Cardiac muscle cell (in vitro differentiated cells and primary cell): Measurements from ENCODE around the gene CUX1. TPM values are rescaled to one million over a fixed set of nuclear protein-coding genes. Genes with fewer than 3 reads are reported as not detected.
A peak's percentile ranks its signal among the peaks of the same experiment; 100 is the strongest.

Experiments
- DNase-seq, 2 donors: peaks; one replicate each; pipeline versions ENCODE4 v3.0.0 to v3.0.0-alpha.2; 2010 to 2017; ENCODE audit warnings: low read depth in 1 of 2, low spot score in 1 of 2
- H3K27ac ChIP-seq: fragments of 200-600 bp; sonication (generic); 2 replicates; pipeline ENCODE4 v1.5.1; 2016
- H3K27me3 ChIP-seq: fragments of 200-600 bp; sonication (generic); 2 replicates; pipeline ENCODE4 v1.6.0; 2016; ENCODE audit warnings: control low read depth
- H3K36me3 ChIP-seq: fragments of 200-600 bp; sonication (generic); 2 replicates; pipeline ENCODE4 v1.5.1; 2016; ENCODE audit warnings: control low read depth
- H3K4me1 ChIP-seq: fragments of 200-600 bp; sonication (generic); 2 replicates; pipeline ENCODE4 v1.8.1; 2017; ENCODE audit warnings: low read depth, mild to moderate bottlenecking, mixed run types
- H3K4me3 ChIP-seq: fragments of 200-600 bp; sonication (generic); 2 replicates; pipeline ENCODE4 v1.5.1; 2016; ENCODE audit warnings: mild to moderate bottlenecking
- H3K9me3 ChIP-seq: fragments of 200-600 bp; sonication (generic); 2 replicates; pipeline ENCODE4 v1.5.1; 2017; ENCODE audit warnings: low read depth, mild to moderate bottlenecking, control low read depth
- polyA plus RNA-seq: library from polyadenylated mRNA; unstranded; fragments of >200 nt; fragmentation: Nextera tagmentation; extraction: Ambion mirVana; gene quantifications from 2 replicates; pipeline ENCODE4 v1.2.1, GENCODE V29; 2016
- total RNA-seq: library from RNA; depleted of rRNA; stranded (reverse); fragments of >200 nt; gene quantifications from 2 replicates; pipeline ENCODE4 v1.2.3, GENCODE V29; 2016
- TF ChIP-seq, protein P1 (sequence below): IDR thresholded peaks from 2 replicates; pipeline ENCODE4 v1.5.1; 2012; ENCODE audit warnings: low read depth, mild to moderate bottlenecking, low read length

CUX1 gene
- total and polyA plus RNA-seq, 2 experiments from 2014 or later, result 67.7 to 85.3 TPM

DNA sequence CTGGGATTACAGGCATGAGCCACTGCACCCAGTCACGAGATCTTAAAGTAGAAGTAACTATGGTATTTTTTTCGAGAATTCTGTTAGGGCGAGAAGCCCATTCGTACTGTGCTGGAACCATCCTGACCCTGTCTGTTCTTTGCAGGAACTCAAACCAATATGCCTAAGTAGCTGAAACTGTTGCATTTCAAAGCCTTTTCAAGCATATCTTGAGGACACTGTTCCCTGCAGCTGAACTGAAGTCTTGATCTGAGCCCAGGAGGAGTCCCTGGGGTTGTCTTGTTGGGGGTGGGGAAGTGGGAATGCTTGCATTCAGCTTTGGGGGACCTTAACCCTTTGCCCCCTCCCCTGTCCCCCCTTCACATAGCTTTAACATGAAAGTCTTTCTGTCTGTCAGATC, 61.5 kb downstream of the CUX1 start:
- TF ChIP-seq, protein P1, sequence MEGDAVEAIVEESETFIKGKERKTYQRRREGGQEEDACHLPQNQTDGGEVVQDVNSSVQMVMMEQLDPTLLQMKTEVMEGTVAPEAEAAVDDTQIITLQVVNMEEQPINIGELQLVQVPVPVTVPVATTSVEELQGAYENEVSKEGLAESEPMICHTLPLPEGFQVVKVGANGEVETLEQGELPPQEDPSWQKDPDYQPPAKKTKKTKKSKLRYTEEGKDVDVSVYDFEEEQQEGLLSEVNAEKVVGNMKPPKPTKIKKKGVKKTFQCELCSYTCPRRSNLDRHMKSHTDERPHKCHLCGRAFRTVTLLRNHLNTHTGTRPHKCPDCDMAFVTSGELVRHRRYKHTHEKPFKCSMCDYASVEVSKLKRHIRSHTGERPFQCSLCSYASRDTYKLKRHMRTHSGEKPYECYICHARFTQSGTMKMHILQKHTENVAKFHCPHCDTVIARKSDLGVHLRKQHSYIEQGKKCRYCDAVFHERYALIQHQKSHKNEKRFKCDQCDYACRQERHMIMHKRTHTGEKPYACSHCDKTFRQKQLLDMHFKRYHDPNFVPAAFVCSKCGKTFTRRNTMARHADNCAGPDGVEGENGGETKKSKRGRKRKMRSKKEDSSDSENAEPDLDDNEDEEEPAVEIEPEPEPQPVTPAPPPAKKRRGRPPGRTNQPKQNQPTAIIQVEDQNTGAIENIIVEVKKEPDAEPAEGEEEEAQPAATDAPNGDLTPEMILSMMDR, result no peak
- Histone ChIP-seq H3K4me1 (peaks cover 24% of the 10 kb centered on the region), H3K27ac (no peak overlapping the region), H3K36me3 (no peaks in the 10 kb centered on the region), H3K4me3 (no peak overlapping the region), H3K27me3 (no peaks in the 10 kb centered on the region), H3K9me3 (no peaks in the 10 kb centered on the region)
- no peak for DNase-seq

GRCh38 chr7:101879565-101879964, 62.1 kb downstream of the CUX1 start:
- H3K9me3 ChIP-seq, result no peaks in the 10 kb centered on the region
- no peak overlapping the region for H3K27ac ChIP-seq
- DNase-seq, result no peak
- no peaks in the 10 kb centered on the region for H3K36me3 ChIP-seq
- H3K4me3 ChIP-seq, result no peak overlapping the region
- TF ChIP-seq, protein P1, result no peak
- peaks cover 24% of the 10 kb centered on the region for H3K4me1 ChIP-seq
- H3K27me3 ChIP-seq, result no peaks in the 10 kb centered on the region

- Histone ChIP-seq H3K4me1 (peaks cover 24% of the 10 kb centered on the region), H3K36me3 (no peaks in the 10 kb centered on the region), H3K9me3 (no peaks in the 10 kb centered on the region), H3K27me3 (no peaks in the 10 kb centered on the region), H3K27ac (peak overlapping the region; percentile 57), H3K4me3 (no peak overlapping the region)
- TF ChIP-seq, protein P1, result no peak
- DNase-seq, result no peak
Measured at GRCh38 chr7:101880282-101881054, 63.0 kb downstream of the CUX1 start.

DNA sequence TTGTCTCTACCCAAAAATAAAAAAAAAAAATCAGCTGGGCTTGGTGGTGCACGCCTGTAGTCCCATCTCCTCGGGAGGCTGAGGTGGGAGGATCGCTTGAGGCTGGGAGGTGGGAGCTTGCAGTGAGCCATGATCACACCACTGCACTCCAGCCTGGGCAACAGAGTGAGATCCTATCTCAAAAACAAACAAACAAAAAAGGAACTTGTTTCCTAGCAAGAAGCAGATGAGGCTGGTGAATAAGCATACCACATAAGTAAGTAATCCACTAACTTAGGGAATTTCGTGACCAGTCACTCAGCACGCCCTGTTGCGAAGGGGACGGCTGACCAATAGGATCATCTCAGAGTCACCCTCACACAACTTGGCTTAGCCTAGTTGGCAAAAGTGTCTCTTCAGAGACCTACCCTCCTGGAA, 64.6 kb downstream of the CUX1 start:
- Histone ChIP-seq H3K36me3 (no peaks in the 10 kb centered on the region), H3K4me3 (no peak overlapping the region), H3K27ac (peak overlapping the region; percentile 71), H3K27me3 (no peaks in the 10 kb centered on the region), H3K4me1 (peaks cover 24% of the 10 kb centered on the region), H3K9me3 (no peaks in the 10 kb centered on the region)
- DNase-seq, result peak in 1 of 2 donors; percentile 85
- TF ChIP-seq, protein P1, result no peak

GRCh38 chr7:101882595-101883564, 65.5 kb downstream of the CUX1 start:
- TF ChIP-seq, protein P1, result peak; percentile 7
- H3K27ac ChIP-seq, result peak overlapping the region; percentile 71
- peaks cover 24% of the 10 kb centered on the region for H3K4me1 ChIP-seq
- H3K27me3 ChIP-seq, result no peaks in the 10 kb centered on the region
- no peak overlapping the region for H3K4me3 ChIP-seq
- DNase-seq, result peak; percentile 57 to 100
- no peaks in the 10 kb centered on the region for H3K36me3 ChIP-seq
- no peaks in the 10 kb centered on the region for H3K9me3 ChIP-seq
